Measurements from ENCODE around the gene GHR. TPM values are rescaled to one million over a fixed set of nuclear protein-coding genes. Genes with fewer than 3 reads are reported as not detected.

GHR gene
- total RNA-seq, 2 experiments from 2014 or later = not detected

DNA sequence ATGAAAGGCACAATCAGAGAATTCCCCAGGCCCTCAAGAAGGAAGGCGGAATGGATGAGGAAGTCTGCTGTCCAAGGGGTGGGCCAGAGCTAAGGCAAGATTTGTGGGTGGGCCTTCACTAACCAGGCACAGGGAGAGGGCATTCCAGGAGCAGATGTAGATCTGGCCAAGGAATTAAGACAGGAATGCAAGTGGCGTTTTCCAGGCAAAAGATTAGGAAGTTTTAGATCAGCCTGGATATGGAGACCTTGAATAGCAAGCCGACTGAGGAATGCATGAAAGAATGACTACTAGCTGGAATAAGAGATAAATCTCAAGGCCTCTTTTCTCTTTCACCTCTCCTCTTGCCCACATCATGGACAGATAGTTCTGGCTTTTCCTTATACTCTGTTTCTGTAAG lies 68.5 kb downstream of the GHR start:
- TF ChIP-seq, protein P1, sequence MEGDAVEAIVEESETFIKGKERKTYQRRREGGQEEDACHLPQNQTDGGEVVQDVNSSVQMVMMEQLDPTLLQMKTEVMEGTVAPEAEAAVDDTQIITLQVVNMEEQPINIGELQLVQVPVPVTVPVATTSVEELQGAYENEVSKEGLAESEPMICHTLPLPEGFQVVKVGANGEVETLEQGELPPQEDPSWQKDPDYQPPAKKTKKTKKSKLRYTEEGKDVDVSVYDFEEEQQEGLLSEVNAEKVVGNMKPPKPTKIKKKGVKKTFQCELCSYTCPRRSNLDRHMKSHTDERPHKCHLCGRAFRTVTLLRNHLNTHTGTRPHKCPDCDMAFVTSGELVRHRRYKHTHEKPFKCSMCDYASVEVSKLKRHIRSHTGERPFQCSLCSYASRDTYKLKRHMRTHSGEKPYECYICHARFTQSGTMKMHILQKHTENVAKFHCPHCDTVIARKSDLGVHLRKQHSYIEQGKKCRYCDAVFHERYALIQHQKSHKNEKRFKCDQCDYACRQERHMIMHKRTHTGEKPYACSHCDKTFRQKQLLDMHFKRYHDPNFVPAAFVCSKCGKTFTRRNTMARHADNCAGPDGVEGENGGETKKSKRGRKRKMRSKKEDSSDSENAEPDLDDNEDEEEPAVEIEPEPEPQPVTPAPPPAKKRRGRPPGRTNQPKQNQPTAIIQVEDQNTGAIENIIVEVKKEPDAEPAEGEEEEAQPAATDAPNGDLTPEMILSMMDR (conservative IDR thresholded peaks at IDR 0.05; ENCODE audit: low read length) = no peak
- no peak for TF ChIP-seq EZH2phosphoT487 (IDR thresholded peaks at IDR 0.05; ENCODE audit: borderline replicate concordance, low read depth, low read length)
- H3K27ac ChIP-seq (ENCODE audit: low read depth, low read length, poor library complexity, severe bottlenecking) = no peak overlapping the region
- no peak overlapping the region for H3K4me2 ChIP-seq (ENCODE audit: low read length)
- no peaks in the 10 kb centered on the region for H3K79me2 ChIP-seq (ENCODE audit: insufficient read depth, low read depth, low read length)
- H3K9me2 ChIP-seq (ENCODE audit: insufficient read depth, low read length) = no peaks in the 10 kb centered on the region
- no peaks in the 10 kb centered on the region for H4K20me1 ChIP-seq (ENCODE audit: insufficient read depth, low read length)
- no peak for DNase-seq (ENCODE audit: low spot score)
- intact Hi-C loops (cut with micrococcal nuclease; ENCODE audit: unreplicated experiment) = no loop called here
- no peaks in the 10 kb centered on the region for H3K9me3 ChIP-seq (ENCODE audit: low read length)
- H3K4me3 ChIP-seq (ENCODE audit: low read depth, low read length, poor library complexity, severe bottlenecking) = no peak overlapping the region
- BruUV-seq (replicated peaks) = no TSS peak
- ChIA-PET POLR2A (no interaction called here), CTCF (ENCODE audit: unreplicated experiment) (no interaction called here)
- H3K4me1 ChIP-seq (ENCODE audit: insufficient read depth, low read length, poor library complexity, severe bottlenecking) = no peaks in the 10 kb centered on the region
- no peak overlapping the region for H2AFZ ChIP-seq (ENCODE audit: low read length)
- H3K36me3 ChIP-seq (ENCODE audit: insufficient read depth, low read length) = no peaks in the 10 kb centered on the region

DNA sequence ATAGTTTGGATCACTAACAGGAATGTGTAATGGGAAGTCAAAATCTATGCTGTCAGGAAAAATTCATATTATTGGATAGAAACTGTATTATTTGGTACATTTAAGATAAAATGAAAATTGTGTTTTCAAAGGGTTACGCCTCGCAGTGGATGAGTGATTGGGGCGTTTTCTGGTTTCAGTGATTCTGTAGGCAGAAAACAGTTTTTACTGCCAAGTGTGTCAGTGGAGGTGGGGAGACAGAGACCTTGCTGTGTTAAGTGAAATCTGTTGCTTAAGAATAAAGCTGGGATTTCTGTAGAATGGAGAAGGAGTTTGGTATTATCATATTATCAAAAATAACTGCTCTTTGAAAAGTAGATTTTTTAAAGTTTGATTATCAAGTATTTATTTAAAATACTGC lies 69.7 kb downstream of the GHR start:
- H3K4me1 ChIP-seq (ENCODE audit: insufficient read depth, low read length, poor library complexity, severe bottlenecking) = no peaks in the 10 kb centered on the region
- BruUV-seq (replicated peaks) = no TSS peak
- no peaks in the 10 kb centered on the region for H3K36me3 ChIP-seq (ENCODE audit: insufficient read depth, low read length)
- TF ChIP-seq, protein P1 (conservative IDR thresholded peaks at IDR 0.05; ENCODE audit: low read length) = no peak
- no peak for TF ChIP-seq EZH2phosphoT487 (IDR thresholded peaks at IDR 0.05; ENCODE audit: borderline replicate concordance, low read depth, low read length)
- no peaks in the 10 kb centered on the region for H3K9me2 ChIP-seq (ENCODE audit: insufficient read depth, low read length)
- DNase-seq (ENCODE audit: low spot score) = no peak
- H3K27ac ChIP-seq (ENCODE audit: low read depth, low read length, poor library complexity, severe bottlenecking) = no peak overlapping the region
- H3K4me3 ChIP-seq (ENCODE audit: low read depth, low read length, poor library complexity, severe bottlenecking) = no peak overlapping the region
- intact Hi-C loops (cut with micrococcal nuclease; ENCODE audit: unreplicated experiment) = no loop called here
- H3K79me2 ChIP-seq (ENCODE audit: insufficient read depth, low read depth, low read length) = no peaks in the 10 kb centered on the region
- H3K9me3 ChIP-seq (ENCODE audit: low read length) = no peaks in the 10 kb centered on the region
- CTCF ChIA-PET (ENCODE audit: unreplicated experiment) = no interaction called here
- no peak overlapping the region for H2AFZ ChIP-seq (ENCODE audit: low read length)
- POLR2A ChIA-PET = interaction anchor here (0.8 kb wide), 1 partner anchor 14 kb away, joined by 3 read pairs; no protein-coding TSS in a partner anchor
- H4K20me1 ChIP-seq (ENCODE audit: insufficient read depth, low read length) = no peaks in the 10 kb centered on the region
- no peak overlapping the region for H3K4me2 ChIP-seq (ENCODE audit: low read length)

DNA sequence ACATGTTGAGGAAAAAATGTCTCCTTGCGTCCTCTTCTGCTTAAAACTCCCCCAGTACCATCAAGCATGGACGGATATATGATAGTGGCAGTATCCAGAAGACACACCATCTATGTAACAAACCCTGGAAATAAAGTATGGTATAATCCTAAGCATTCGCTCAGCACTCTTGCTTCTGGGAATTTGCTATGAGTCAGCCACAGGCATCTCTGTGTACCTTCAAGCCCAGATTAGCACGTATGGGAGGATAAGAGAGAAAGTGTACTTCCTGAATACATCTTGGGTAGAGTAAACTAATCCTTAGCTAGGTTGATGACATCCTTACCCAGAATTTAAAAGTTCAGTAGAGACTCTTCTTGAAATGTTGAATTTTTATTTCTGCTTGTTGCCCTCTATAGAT lies 71.2 kb downstream of the GHR start:
- POLR2A ChIA-PET = no interaction called here
- no TSS peak for BruUV-seq (replicated peaks)

More for the DNA sequence above, 71.2 kb downstream of the GHR start:
- Histone ChIP-seq H2AFZ (ENCODE audit: low read length) (no peak overlapping the region), H3K9me3 (ENCODE audit: low read length) (no peaks in the 10 kb centered on the region), H4K20me1 (ENCODE audit: insufficient read depth, low read length) (no peaks in the 10 kb centered on the region), H3K27ac (ENCODE audit: low read depth, low read length, poor library complexity, severe bottlenecking) (no peak overlapping the region), H3K4me3 (ENCODE audit: low read depth, low read length, poor library complexity, severe bottlenecking) (no peak overlapping the region), H3K36me3 (ENCODE audit: insufficient read depth, low read length) (no peaks in the 10 kb centered on the region), H3K4me1 (ENCODE audit: insufficient read depth, low read length, poor library complexity, severe bottlenecking) (no peaks in the 10 kb centered on the region), H3K4me2 (ENCODE audit: low read length) (no peak overlapping the region), H3K79me2 (ENCODE audit: insufficient read depth, low read depth, low read length) (no peaks in the 10 kb centered on the region), H3K9me2 (ENCODE audit: insufficient read depth, low read length) (no peaks in the 10 kb centered on the region)
- no peak for DNase-seq (ENCODE audit: low spot score)
- intact Hi-C loops (cut with micrococcal nuclease; ENCODE audit: unreplicated experiment) = no loop called here
- CTCF ChIA-PET (ENCODE audit: unreplicated experiment) = no interaction called here
- TF ChIP-seq EZH2phosphoT487 (IDR thresholded peaks at IDR 0.05; ENCODE audit: borderline replicate concordance, low read depth, low read length) = no peak
- TF ChIP-seq, protein P1 (conservative IDR thresholded peaks at IDR 0.05; ENCODE audit: low read length) = no peak
